Measurements from ENCODE around the gene PDE11A. TPM values are rescaled to one million over a fixed set of nuclear protein-coding genes. Genes with fewer than 3 reads are reported as not detected.

Gene PDE11A
- total RNA-seq, 2 donors from 2014 or later, result 1.5 to 1.9 TPM

DNA sequence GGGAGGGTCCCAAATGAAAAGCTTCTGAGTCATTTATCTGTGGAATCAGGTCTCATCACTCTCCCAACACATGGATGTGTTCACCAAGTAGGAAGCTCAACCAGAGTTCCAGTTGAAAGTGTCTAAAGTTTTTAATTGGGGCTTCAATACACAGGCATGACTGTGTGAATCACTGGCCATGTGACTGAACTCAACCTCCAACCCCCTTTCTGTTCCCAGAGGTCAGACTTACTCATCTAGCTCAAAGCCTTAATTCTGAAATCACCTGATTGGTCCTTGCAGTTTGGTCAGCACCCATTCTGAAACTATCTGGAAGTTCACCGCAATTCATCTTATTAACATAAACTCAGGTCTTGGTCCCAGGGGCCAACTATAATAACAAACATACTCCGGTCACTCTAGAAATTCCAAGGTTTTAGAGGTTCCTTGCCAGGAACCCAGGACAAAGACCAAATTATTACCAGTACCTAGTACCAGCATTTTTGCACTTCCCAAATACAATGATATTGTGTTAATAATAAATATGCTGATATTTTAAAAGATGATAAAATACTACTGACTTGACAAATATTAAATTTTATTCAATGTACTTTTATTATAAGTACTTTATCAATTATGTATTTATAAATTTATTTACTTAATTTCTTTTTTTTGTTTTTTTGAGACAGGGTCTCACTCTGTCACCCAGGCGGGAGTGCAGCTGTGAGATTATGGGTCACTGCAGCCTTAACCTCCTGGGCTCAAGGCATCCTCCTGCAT, 28.9 kb upstream of the PDE11A start:
- no peak for DNase-seq
- no peak overlapping the region for H3K27ac ChIP-seq (ENCODE audit: low read depth, low read length)
- no peaks in the 10 kb centered on the region for H3K4me1 ChIP-seq (ENCODE audit: control insufficient read depth, insufficient read depth, low read length)
- H3K4me3 Mint-ChIP-seq, result no peak overlapping the region
- H3K27me3 ChIP-seq (ENCODE audit: control insufficient read depth, insufficient read depth, low read length, poor library complexity, severe bottlenecking), result no peaks in the 10 kb centered on the region
- no peaks in the 10 kb centered on the region for H3K36me3 Mint-ChIP-seq (ENCODE audit: low read depth)
- H3K27me3 Mint-ChIP-seq (ENCODE audit: insufficient read depth), result no peaks in the 10 kb centered on the region
- 93 to 100% methylated on average over 1 to 3 of the region's 3 CpGs for WGBS, 2 experiments (ENCODE audit: insufficient coverage in 1 of 2, insufficient read length in 1 of 2)
- no peak overlapping the region for H3K4me3 ChIP-seq (ENCODE audit: low read length)
- peaks cover 5% of the 10 kb centered on the region for H3K9me3 Mint-ChIP-seq
- H3K9me3 ChIP-seq (ENCODE audit: control insufficient read depth, low read length), result no peaks in the 10 kb centered on the region
- no peak overlapping the region for H3K27ac Mint-ChIP-seq
- H3K9ac ChIP-seq (ENCODE audit: extremely low read depth, low read length, poor library complexity, severe bottlenecking), result no peak overlapping the region
- no peaks in the 10 kb centered on the region for H3K4me1 Mint-ChIP-seq
- H3K36me3 ChIP-seq (ENCODE audit: control insufficient read depth, insufficient read depth, low read length), result no peaks in the 10 kb centered on the region
- TF ChIP-seq, protein P1, sequence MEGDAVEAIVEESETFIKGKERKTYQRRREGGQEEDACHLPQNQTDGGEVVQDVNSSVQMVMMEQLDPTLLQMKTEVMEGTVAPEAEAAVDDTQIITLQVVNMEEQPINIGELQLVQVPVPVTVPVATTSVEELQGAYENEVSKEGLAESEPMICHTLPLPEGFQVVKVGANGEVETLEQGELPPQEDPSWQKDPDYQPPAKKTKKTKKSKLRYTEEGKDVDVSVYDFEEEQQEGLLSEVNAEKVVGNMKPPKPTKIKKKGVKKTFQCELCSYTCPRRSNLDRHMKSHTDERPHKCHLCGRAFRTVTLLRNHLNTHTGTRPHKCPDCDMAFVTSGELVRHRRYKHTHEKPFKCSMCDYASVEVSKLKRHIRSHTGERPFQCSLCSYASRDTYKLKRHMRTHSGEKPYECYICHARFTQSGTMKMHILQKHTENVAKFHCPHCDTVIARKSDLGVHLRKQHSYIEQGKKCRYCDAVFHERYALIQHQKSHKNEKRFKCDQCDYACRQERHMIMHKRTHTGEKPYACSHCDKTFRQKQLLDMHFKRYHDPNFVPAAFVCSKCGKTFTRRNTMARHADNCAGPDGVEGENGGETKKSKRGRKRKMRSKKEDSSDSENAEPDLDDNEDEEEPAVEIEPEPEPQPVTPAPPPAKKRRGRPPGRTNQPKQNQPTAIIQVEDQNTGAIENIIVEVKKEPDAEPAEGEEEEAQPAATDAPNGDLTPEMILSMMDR (conservative IDR thresholded peaks at IDR 0.05), result no peak

- no peaks in the 10 kb centered on the region for H3K36me3 Mint-ChIP-seq (ENCODE audit: low read depth)
- Histone ChIP-seq H3K9me3 (ENCODE audit: control insufficient read depth, low read length) (peaks cover 9% of the 10 kb centered on the region), H3K9ac (ENCODE audit: extremely low read depth, low read length, poor library complexity, severe bottlenecking) (no peak overlapping the region), H3K4me3 (ENCODE audit: low read length) (no peak overlapping the region), H3K27me3 (ENCODE audit: control insufficient read depth, insufficient read depth, low read length, poor library complexity, severe bottlenecking) (no peaks in the 10 kb centered on the region), H3K4me1 (ENCODE audit: control insufficient read depth, insufficient read depth, low read length) (no peaks in the 10 kb centered on the region), H3K36me3 (ENCODE audit: control insufficient read depth, insufficient read depth, low read length) (no peaks in the 10 kb centered on the region), H3K27ac (ENCODE audit: low read depth, low read length) (no peak overlapping the region)
- TF ChIP-seq, protein P1 (conservative IDR thresholded peaks at IDR 0.05), result no peak
- DNase-seq, result no peak
- H3K4me3 Mint-ChIP-seq, result no peak overlapping the region
- no peaks in the 10 kb centered on the region for H3K27me3 Mint-ChIP-seq (ENCODE audit: insufficient read depth)
- no peak overlapping the region for H3K27ac Mint-ChIP-seq
- H3K9me3 Mint-ChIP-seq, result peaks cover 23% of the 10 kb centered on the region
- peaks cover 6% of the 10 kb centered on the region for H3K4me1 Mint-ChIP-seq
Observed at GRCh38 chr2:178093471-178093870, 20.9 kb upstream of the PDE11A start.

DNA sequence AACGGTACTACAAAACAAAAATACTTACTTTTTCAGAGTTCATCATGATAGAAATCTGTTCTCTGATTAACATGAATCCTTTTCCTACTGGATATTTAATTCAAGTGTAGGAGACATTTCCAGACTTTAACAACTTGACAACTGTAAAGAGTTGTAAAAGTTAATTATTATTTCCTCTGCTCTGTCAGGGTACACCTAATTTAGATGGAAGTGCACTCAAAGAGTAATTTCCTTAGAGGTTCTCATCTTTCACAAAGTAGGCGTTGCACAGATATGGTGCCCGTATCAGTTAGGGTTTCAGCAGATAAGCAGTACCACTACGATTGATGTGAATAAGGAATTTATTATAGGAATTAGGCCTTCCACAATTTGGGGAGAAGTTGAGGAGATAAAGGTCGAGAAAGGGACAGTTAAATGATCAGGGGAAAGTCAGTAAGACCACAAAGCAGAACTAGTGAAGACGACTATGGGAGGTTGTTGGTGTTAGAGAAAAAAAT, 16.2 kb upstream of the PDE11A start:
- Histone ChIP-seq H3K4me1 (ENCODE audit: control insufficient read depth, insufficient read depth, low read length) (no peaks in the 10 kb centered on the region), H3K27me3 (ENCODE audit: control insufficient read depth, insufficient read depth, low read length, poor library complexity, severe bottlenecking) (no peaks in the 10 kb centered on the region), H3K27ac (ENCODE audit: low read depth, low read length) (no peak overlapping the region), H3K9ac (ENCODE audit: extremely low read depth, low read length, poor library complexity, severe bottlenecking) (no peak overlapping the region), H3K9me3 (ENCODE audit: control insufficient read depth, low read length) (peaks cover 11% of the 10 kb centered on the region), H3K4me3 (ENCODE audit: low read length) (peak overlapping the region; percentile 49), H3K36me3 (ENCODE audit: control insufficient read depth, insufficient read depth, low read length) (no peaks in the 10 kb centered on the region)
- H3K27me3 Mint-ChIP-seq (ENCODE audit: insufficient read depth), result no peaks in the 10 kb centered on the region
- no peak overlapping the region for H3K27ac Mint-ChIP-seq
- peaks cover 6% of the 10 kb centered on the region for H3K4me1 Mint-ChIP-seq
- no peak overlapping the region for H3K4me3 Mint-ChIP-seq
- no peaks in the 10 kb centered on the region for H3K36me3 Mint-ChIP-seq (ENCODE audit: low read depth)
- DNase-seq, result no peak
- 91 to 93% methylated on average over 5 to 6 of the region's 6 CpGs for WGBS, 2 experiments (ENCODE audit: insufficient coverage in 1 of 2, insufficient read length in 1 of 2)
- TF ChIP-seq, protein P1 (conservative IDR thresholded peaks at IDR 0.05), result no peak
- H3K9me3 Mint-ChIP-seq, result no peaks in the 10 kb centered on the region
